PC-9 (cell line): Measurements from ENCODE around the gene PCDHAC1. TPM values are rescaled to one million over a fixed set of nuclear protein-coding genes. Genes with fewer than 3 reads are reported as not detected.

Experiments used
- BruUV-seq: library from RNA; stranded (reverse); fragments of 400-500 nt; replicated peaks from 2 replicates; lab custom pipeline; 2021; lab: Mats Ljungman, UMichigan
- CTCF ChIA-PET: fragments of 300-600 bp; sonication (Branson Sonifier 250); formaldehyde crosslinking; loops from one replicate; lab custom pipeline; 2022; ENCODE audit warnings: antibody characterized with exemption; lab: Charles Lee
- POLR2A ChIA-PET: fragments of 300-600 bp; sonication (Branson Sonifier 250); formaldehyde crosslinking; loops from one replicate; lab custom pipeline; 2022; ENCODE audit warnings: antibody characterized with exemption; ENCODE audit not compliant: unreplicated experiment; lab: Charles Lee
- DNase-seq, 2 experiments: peaks; one replicate each; pipeline versions ENCODE4 v3.0.0 to v3.0.0-alpha.2; 2015 to 2022; ENCODE audit warnings: mixed read lengths in 1 of 2
- H2AFZ ChIP-seq: fragments of 200-600 bp; sonication (generic); 2 replicates; pipeline ENCODE4 v1.8.1; 2017; ENCODE audit warnings: antibody characterized with exemption
- H3F3A ChIP-seq: fragments of 200-600 bp; sonication (generic); 2 replicates; pipeline ENCODE4 v1.8.1; 2017; ENCODE audit warnings: antibody characterized with exemption, mild to moderate bottlenecking, low read depth; ENCODE audit not compliant: insufficient read depth
- H3K27ac ChIP-seq: fragments of 200-600 bp; sonication (generic); 2 replicates; pipeline ENCODE4 v1.6.1; 2016; ENCODE audit warnings: mixed run types
- H3K27me3 ChIP-seq: fragments of 200-600 bp; sonication (generic); 2 replicates; pipeline ENCODE4 v1.6.1; 2016; ENCODE audit warnings: low read depth, mixed run types; ENCODE audit not compliant: insufficient read depth
- H3K36me3 ChIP-seq: fragments of 200-600 bp; sonication (generic); 2 replicates; pipeline ENCODE4 v1.6.1; 2016; ENCODE audit warnings: low read depth, mixed run types
- H3K4me1 ChIP-seq: fragments of 200-600 bp; sonication (generic); replicated peaks from 2 replicates; pipeline ENCODE4 v1.6.1; 2016; ENCODE audit warnings: mixed run types; ENCODE audit not compliant: insufficient read depth
- H3K4me2 ChIP-seq: fragments of 200-600 bp; sonication (generic); 2 replicates; pipeline ENCODE4 v1.6.1; 2017; ENCODE audit warnings: mixed run types
- H3K4me3 ChIP-seq: fragments of 200-600 bp; sonication (generic); 2 replicates; pipeline ENCODE4 v1.6.1; 2016; ENCODE audit warnings: mixed run types
- H3K79me2 ChIP-seq: fragments of 200-600 bp; sonication (generic); 2 replicates; pipeline ENCODE4 v1.6.1; 2017; ENCODE audit warnings: low read depth, mixed run types
- H3K9me2 ChIP-seq: fragments of 200-600 bp; sonication (generic); 2 replicates; pipeline ENCODE4 v1.8.1; 2017; ENCODE audit warnings: mild to moderate bottlenecking; ENCODE audit not compliant: insufficient read depth
- H3K9me3 ChIP-seq: fragments of 200-600 bp; sonication (generic); 2 replicates; pipeline ENCODE4 v1.8.1; 2016; ENCODE audit warnings: low read depth; ENCODE audit not compliant: insufficient read depth
- H4K20me1 ChIP-seq: fragments of 200-600 bp; sonication (generic); 2 replicates; pipeline ENCODE4 v1.8.1; 2017; ENCODE audit not compliant: insufficient read depth
- EZH2 ChIP-seq: fragments of 200-600 bp; sonication (generic); IDR thresholded peaks from 2 replicates; pipeline ENCODE4 v1.8.0; 2017; ENCODE audit warnings: antibody characterized with exemption, low read depth
- intact Hi-C: fragments of 100-400 bp; cut with micrococcal nuclease; formaldehyde crosslinking; loops from one replicate; pipeline ENCODE4 v1.10.0; 2022; ENCODE audit not compliant: unreplicated experiment
- total RNA-seq: library from RNA; stranded (reverse); gene quantifications from 2 replicates; pipeline ENCODE4 v1.2.3, GENCODE V29; 2021
- TF ChIP-seq, protein P1 (sequence below): fragments of 200-600 bp; sonication (generic); conservative IDR thresholded peaks from 2 replicates; pipeline ENCODE4 v1.6.1; 2017; ENCODE audit warnings: mixed run types, antibody characterized with exemption, mild to moderate bottlenecking, moderate library complexity

Gene PCDHAC1
- total RNA-seq, 1 experiment from 2014 or later = 0.90 TPM

DNA sequence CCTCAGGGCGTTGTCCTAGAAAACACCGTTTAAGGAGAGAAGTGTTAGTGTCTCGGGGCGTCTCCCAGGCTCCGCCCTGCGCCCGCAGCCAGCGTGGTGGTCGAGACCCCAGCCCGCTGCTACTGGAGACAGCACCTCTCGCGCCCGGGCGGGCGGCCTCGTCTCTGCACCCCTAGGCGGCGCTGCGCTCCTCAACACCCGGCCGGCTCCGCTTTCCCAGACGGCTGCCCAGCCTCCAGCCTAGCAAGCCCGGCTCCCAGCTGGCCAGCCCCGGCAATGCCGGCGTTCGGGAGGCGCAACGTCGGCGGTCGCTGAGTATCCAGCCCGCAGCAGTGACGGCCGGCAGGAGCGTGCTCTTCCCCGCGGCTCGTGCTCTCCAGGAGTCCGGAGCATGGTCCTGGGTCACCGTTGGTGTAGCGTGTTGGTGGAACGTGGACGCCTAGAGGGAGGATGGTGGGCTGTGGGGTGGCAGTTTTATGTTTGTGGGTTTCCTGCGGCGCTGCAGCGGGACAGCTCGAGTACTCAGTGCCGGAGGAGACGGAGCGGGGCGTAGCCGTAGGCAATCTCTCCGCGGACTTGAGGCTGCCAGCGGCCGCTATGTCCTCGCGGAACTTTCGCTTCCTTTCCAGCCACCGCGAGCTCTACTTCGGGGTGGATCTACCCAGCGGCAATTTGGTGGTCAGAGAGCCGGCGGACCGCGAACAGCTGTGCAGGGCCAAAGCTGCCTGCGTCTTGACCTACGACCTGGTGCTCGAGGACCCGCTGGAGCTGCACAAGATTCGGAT, 536 bp downstream of the PCDHAC1 start:
- H3K4me1 ChIP-seq = no peaks in the 10 kb centered on the region
- H3K4me2 ChIP-seq = peak overlapping the region; percentile 63
- intact Hi-C loops = loop anchor here (1.0 to 5.0 kb wide), 3 partner anchors 58 to 114 kb away; partner anchors contain the start of gene PCDHA11
- H3K36me3 ChIP-seq = no peaks in the 10 kb centered on the region
- TF ChIP-seq, protein P1, sequence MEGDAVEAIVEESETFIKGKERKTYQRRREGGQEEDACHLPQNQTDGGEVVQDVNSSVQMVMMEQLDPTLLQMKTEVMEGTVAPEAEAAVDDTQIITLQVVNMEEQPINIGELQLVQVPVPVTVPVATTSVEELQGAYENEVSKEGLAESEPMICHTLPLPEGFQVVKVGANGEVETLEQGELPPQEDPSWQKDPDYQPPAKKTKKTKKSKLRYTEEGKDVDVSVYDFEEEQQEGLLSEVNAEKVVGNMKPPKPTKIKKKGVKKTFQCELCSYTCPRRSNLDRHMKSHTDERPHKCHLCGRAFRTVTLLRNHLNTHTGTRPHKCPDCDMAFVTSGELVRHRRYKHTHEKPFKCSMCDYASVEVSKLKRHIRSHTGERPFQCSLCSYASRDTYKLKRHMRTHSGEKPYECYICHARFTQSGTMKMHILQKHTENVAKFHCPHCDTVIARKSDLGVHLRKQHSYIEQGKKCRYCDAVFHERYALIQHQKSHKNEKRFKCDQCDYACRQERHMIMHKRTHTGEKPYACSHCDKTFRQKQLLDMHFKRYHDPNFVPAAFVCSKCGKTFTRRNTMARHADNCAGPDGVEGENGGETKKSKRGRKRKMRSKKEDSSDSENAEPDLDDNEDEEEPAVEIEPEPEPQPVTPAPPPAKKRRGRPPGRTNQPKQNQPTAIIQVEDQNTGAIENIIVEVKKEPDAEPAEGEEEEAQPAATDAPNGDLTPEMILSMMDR = peak; percentile 62
- no peak for TF ChIP-seq EZH2
- no peaks in the 10 kb centered on the region for H3K9me3 ChIP-seq
- POLR2A ChIA-PET = interaction anchor here (0.6 kb wide), 1 partner anchor 77 kb away, joined by 5 read pairs; no protein-coding TSS in a partner anchor
- no peaks in the 10 kb centered on the region for H3F3A ChIP-seq
- no peaks in the 10 kb centered on the region for H4K20me1 ChIP-seq
- BruUV-seq = no TSS peak
- peak overlapping the region; percentile 35; the same call in 1 of the 2 replicates for H3K4me3 ChIP-seq
- peak overlapping the region; percentile 67 for H2AFZ ChIP-seq
- no peaks in the 10 kb centered on the region for H3K27me3 ChIP-seq
- no peak overlapping the region for H3K27ac ChIP-seq
- H3K79me2 ChIP-seq = no peaks in the 10 kb centered on the region
- CTCF ChIA-PET = interaction anchor here (0.6 to 2.4 kb wide), 5 partner anchors 11 to 115 kb away, joined by 3 to 26 read pairs (median 3); no protein-coding TSS in a partner anchor
- DNase-seq = peak; percentile 49 to 88
- no peaks in the 10 kb centered on the region for H3K9me2 ChIP-seq

DNA sequence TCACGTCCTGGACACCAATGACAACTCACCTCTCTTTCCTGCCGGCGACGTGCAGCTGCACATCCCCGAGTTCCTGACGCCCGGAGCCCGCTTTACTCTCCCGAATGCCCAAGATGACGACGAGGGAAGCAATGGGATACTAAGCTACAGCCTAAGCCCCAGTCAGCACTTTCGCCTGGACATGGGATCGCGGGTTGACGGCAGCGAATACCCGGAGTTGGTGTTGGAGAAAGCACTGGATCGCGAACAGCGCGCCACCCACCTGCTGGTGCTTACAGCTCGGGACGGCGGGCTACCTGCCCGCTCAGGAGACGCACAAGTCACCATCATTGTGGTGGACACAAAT, 1.1 kb downstream of the PCDHAC1 start:
- H3F3A ChIP-seq = no peaks in the 10 kb centered on the region
- no peak for DNase-seq
- no peaks in the 10 kb centered on the region for H3K36me3 ChIP-seq
- H3K9me2 ChIP-seq = no peaks in the 10 kb centered on the region
- H3K4me1 ChIP-seq = no peaks in the 10 kb centered on the region
- peak overlapping the region; percentile 35; the same call in 1 of the 2 replicates for H3K4me3 ChIP-seq
- no peaks in the 10 kb centered on the region for H3K27me3 ChIP-seq
- CTCF ChIA-PET = interaction anchor here (0.6 to 2.4 kb wide), 3 partner anchors 10 to 113 kb away, joined by 3 to 26 read pairs (median 4); no protein-coding TSS in a partner anchor
- no peaks in the 10 kb centered on the region for H3K79me2 ChIP-seq
- peak overlapping the region; percentile 67; the same call in 1 of the 2 replicates for H2AFZ ChIP-seq
- H3K4me2 ChIP-seq = peak overlapping the region; percentile 63
- no peaks in the 10 kb centered on the region for H3K9me3 ChIP-seq
- POLR2A ChIA-PET = no interaction called here
- no peak overlapping the region for H3K27ac ChIP-seq
- TF ChIP-seq, protein P1 = no peak
- no peak for TF ChIP-seq EZH2
- no peaks in the 10 kb centered on the region for H4K20me1 ChIP-seq
- intact Hi-C loops = loop anchor here (2.0 to 5.0 kb wide), 2 partner anchors 58 to 60 kb away; partner anchors contain the start of gene PCDHA11
- BruUV-seq = no TSS peak

DNA sequence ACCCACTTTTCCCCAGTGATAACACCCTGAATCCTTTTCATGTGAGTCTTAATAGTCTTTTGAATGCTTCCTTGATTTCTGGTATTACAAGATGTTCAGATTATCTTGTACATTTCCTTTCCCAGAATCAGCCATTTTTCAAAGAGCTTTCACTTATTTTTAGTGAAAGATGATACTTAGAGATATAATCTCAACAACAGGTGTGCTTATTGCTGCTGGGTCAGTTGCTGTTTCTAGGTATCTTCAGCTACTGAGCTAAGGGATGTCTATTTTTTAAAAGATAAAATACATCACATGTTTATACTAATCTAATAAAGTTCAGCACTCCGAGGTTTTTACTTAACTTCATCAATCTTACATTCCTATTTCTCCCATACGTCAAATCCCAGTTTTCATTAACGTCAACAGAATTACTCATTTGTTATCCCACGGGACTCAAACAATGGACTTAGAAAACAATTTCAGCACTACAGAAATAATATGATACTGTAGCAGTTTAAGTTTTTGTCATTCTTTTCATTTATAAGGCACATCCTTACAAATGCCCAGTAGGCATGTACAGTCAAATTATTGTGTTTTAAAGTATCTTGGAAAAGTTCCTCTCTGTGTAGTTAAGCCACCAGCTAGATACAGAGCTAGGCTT, 9.0 kb downstream of the PCDHAC1 start:
- no peak overlapping the region for H2AFZ ChIP-seq
- no peaks in the 10 kb centered on the region; the same call in 1 of the 2 replicates for H3K9me3 ChIP-seq
- no peak for DNase-seq
- BruUV-seq = no TSS peak
- H3K36me3 ChIP-seq = no peaks in the 10 kb centered on the region
- intact Hi-C loops = no loop called here
- no peak overlapping the region for H3K27ac ChIP-seq
- H3K9me2 ChIP-seq = no peaks in the 10 kb centered on the region
- no peaks in the 10 kb centered on the region for H3K79me2 ChIP-seq
- TF ChIP-seq EZH2 = no peak
- TF ChIP-seq, protein P1 = no peak
- CTCF ChIA-PET = no interaction called here
- H3K27me3 ChIP-seq = no peaks in the 10 kb centered on the region
- H4K20me1 ChIP-seq = no peaks in the 10 kb centered on the region
- no peak overlapping the region for H3K4me3 ChIP-seq
- H3K4me2 ChIP-seq = no peak overlapping the region
- POLR2A ChIA-PET = no interaction called here
- no peaks in the 10 kb centered on the region for H3F3A ChIP-seq
- no peaks in the 10 kb centered on the region for H3K4me1 ChIP-seq
